Measurements from ENCODE around the gene OLFM4.

- no peak for TF ChIP-seq SCRT2 (tag by site-specific recombination; IDR thresholded peaks at IDR 0.05)
- no peak for TF ChIP-seq CTCF (tag by site-specific recombination; IDR thresholded peaks at IDR 0.05)
- no peak for TF ChIP-seq SALL2 (tag by site-specific recombination; IDR thresholded peaks at IDR 0.05; ENCODE audit: borderline replicate concordance)
- TF ChIP-seq ZBTB49 (tag by site-specific recombination; IDR thresholded peaks at IDR 0.05; ENCODE audit: low read depth): no peak
- TF ChIP-seq, protein P1, sequence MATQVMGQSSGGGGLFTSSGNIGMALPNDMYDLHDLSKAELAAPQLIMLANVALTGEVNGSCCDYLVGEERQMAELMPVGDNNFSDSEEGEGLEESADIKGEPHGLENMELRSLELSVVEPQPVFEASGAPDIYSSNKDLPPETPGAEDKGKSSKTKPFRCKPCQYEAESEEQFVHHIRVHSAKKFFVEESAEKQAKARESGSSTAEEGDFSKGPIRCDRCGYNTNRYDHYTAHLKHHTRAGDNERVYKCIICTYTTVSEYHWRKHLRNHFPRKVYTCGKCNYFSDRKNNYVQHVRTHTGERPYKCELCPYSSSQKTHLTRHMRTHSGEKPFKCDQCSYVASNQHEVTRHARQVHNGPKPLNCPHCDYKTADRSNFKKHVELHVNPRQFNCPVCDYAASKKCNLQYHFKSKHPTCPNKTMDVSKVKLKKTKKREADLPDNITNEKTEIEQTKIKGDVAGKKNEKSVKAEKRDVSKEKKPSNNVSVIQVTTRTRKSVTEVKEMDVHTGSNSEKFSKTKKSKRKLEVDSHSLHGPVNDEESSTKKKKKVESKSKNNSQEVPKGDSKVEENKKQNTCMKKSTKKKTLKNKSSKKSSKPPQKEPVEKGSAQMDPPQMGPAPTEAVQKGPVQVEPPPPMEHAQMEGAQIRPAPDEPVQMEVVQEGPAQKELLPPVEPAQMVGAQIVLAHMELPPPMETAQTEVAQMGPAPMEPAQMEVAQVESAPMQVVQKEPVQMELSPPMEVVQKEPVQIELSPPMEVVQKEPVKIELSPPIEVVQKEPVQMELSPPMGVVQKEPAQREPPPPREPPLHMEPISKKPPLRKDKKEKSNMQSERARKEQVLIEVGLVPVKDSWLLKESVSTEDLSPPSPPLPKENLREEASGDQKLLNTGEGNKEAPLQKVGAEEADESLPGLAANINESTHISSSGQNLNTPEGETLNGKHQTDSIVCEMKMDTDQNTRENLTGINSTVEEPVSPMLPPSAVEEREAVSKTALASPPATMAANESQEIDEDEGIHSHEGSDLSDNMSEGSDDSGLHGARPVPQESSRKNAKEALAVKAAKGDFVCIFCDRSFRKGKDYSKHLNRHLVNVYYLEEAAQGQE (tag by site-specific recombination; IDR thresholded peaks at IDR 0.05): no peak
- no peak for TF ChIP-seq ZNF501 (tag by site-specific recombination; IDR thresholded peaks at IDR 0.05)
These were observed 23.0 kb upstream of the OLFM4 start for GRCh38 chr13:53005626-53006025.

Data from HEK293 (cell line).